Esophagus muscularis mucosa (tissue), 4 donors: ENCODE results near the gene PIK3C2G.

ENCODE experiments used
- EP300 ChIP-seq: sonication (generic); formaldehyde crosslinking; IDR thresholded peaks from one replicate; pipeline ENCODE4 v1.6.1; 2017; ENCODE audit warnings: antibody characterized with exemption
- POLR2A ChIP-seq: fragments of 450-650 bp; IDR thresholded peaks from one replicate; pipeline ENCODE4 v1.6.1; 2017; ENCODE audit warnings: antibody characterized with exemption, moderate library complexity, mild to moderate bottlenecking, low read depth
- POLR2AphosphoS5 ChIP-seq, 2 donors: sonication (generic); formaldehyde crosslinking; IDR thresholded peaks; one replicate each; pipeline ENCODE4 v1.6.1; 2017; ENCODE audit warnings: antibody characterized with exemption in 2 of 2
- TF ChIP-seq, protein P1 (sequence below), 3 experiments: fragments of 200-600 bp in 2 of 3; fragments of 450-650 bp in 1 of 3; sonication (generic) in 2 of 3; IDR thresholded peaks; one replicate each; pipeline ENCODE4 v1.5.1; 2017 to 2019; ENCODE audit warnings: antibody characterized with exemption in 3 of 3, mild to moderate bottlenecking in 2 of 3, moderate library complexity in 1 of 3

DNA sequence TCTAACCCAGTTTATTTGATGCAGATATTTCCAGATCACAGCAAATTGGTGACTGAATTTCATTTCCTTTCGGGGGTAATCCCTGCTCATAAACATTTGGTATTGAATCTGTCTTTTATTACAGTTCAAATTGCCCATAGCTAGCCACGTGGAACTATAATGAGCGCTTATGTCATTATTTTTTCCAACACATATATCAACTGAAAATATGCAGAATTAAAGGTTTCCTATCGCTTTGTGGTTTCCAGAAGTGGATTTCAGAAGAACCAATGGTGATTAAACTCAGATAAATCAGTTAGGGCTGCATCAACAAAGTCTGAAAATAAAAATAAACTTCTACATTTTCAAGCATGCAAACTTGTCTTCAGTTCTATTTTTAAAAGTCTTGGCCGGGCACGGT, 111.9 kb downstream of the PIK3C2G start:
- TF ChIP-seq POLR2A (no peak), EP300 (no peak), POLR2AphosphoS5 (IDR thresholded peaks at IDR 0.05) (no peak)
- TF ChIP-seq, protein P1, sequence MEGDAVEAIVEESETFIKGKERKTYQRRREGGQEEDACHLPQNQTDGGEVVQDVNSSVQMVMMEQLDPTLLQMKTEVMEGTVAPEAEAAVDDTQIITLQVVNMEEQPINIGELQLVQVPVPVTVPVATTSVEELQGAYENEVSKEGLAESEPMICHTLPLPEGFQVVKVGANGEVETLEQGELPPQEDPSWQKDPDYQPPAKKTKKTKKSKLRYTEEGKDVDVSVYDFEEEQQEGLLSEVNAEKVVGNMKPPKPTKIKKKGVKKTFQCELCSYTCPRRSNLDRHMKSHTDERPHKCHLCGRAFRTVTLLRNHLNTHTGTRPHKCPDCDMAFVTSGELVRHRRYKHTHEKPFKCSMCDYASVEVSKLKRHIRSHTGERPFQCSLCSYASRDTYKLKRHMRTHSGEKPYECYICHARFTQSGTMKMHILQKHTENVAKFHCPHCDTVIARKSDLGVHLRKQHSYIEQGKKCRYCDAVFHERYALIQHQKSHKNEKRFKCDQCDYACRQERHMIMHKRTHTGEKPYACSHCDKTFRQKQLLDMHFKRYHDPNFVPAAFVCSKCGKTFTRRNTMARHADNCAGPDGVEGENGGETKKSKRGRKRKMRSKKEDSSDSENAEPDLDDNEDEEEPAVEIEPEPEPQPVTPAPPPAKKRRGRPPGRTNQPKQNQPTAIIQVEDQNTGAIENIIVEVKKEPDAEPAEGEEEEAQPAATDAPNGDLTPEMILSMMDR (IDR thresholded peaks at IDR 0.05), result no peak
